ENCODE data around the gene NAGPA. TPM values are rescaled to one million over a fixed set of nuclear protein-coding genes. Genes with fewer than 3 reads are reported as not detected.

Gene NAGPA
- total and polyA plus RNA-seq, 8 donors: 7.7 to 21.0 (median 9.2) TPM

DNA sequence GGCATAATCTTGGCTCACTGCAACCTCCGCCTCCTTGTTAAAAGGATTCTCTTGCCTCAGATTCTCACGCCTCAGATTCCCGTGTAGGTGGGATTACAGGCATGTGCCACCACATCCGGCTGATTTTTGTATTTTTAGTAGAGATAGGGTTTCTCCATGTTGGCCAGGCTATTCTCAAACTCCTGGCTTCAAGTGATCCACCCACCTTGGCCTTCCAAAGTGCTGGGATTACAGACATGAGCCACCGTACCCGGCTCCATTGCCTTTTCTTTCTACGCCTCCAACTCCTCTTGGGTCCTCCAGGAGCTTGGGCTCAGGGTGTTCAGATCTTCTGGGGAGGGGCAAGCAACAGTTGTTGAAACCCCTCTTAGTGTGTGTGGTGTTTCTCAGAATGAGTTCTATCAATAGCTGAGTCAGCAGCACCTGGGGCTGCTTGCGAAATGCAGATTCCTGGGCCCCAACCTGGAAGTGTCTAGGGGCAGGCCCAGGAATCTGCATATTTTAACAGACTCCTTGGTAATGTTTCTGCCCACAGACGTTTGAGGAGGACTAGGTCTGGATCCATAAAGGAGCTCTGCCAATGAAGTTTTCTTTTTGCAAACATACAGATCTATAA, 44.2 kb downstream of the NAGPA start:
- no peak for ATAC-seq
- TF ChIP-seq, protein P1, sequence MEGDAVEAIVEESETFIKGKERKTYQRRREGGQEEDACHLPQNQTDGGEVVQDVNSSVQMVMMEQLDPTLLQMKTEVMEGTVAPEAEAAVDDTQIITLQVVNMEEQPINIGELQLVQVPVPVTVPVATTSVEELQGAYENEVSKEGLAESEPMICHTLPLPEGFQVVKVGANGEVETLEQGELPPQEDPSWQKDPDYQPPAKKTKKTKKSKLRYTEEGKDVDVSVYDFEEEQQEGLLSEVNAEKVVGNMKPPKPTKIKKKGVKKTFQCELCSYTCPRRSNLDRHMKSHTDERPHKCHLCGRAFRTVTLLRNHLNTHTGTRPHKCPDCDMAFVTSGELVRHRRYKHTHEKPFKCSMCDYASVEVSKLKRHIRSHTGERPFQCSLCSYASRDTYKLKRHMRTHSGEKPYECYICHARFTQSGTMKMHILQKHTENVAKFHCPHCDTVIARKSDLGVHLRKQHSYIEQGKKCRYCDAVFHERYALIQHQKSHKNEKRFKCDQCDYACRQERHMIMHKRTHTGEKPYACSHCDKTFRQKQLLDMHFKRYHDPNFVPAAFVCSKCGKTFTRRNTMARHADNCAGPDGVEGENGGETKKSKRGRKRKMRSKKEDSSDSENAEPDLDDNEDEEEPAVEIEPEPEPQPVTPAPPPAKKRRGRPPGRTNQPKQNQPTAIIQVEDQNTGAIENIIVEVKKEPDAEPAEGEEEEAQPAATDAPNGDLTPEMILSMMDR (IDR thresholded peaks at IDR 0.05): no peak
- Histone ChIP-seq H3K27me3 (peaks cover 30 to 65% of the 10 kb centered on the region in 2 donors), H3K27ac (no peak overlapping the region), H3K4me1 (no peaks in the 10 kb centered on the region), H3K4me3 (no peak overlapping the region), H3K9me3 (no peaks in the 10 kb centered on the region), H3K36me3 (no peaks in the 10 kb centered on the region)
- intact Hi-C loops (cut with DNase I): no loop called here
- no peak for DNase-seq

DNA sequence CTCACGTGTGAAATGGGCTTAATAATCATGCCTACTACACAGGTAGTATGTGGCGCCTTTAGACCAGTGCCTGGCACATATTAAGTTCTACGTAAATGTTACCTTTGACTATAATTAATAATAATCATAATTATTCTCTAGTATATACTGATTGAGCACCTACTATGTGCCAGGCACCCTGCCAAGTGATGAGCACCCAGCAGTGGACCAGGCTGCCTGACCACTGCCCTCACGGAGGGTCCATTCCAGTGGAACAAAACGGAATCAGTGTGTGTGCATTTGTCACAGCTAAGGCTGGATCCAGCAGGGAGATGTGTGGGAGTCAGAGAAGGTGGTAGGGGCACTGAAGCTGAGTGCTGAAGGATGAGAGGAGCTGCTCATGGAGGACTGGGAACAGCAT, 45.1 kb downstream of the NAGPA start:
- no peak for ATAC-seq
- DNase-seq: no peak
- Histone ChIP-seq H3K4me1 (no peaks in the 10 kb centered on the region), H3K27me3 (peaks cover 30 to 69% of the 10 kb centered on the region in 2 donors), H3K4me3 (no peak overlapping the region), H3K27ac (no peak overlapping the region), H3K9me3 (no peaks in the 10 kb centered on the region), H3K36me3 (no peaks in the 10 kb centered on the region)
- TF ChIP-seq, protein P1 (IDR thresholded peaks at IDR 0.05): no peak
- intact Hi-C loops (cut with DNase I): no loop called here

DNA sequence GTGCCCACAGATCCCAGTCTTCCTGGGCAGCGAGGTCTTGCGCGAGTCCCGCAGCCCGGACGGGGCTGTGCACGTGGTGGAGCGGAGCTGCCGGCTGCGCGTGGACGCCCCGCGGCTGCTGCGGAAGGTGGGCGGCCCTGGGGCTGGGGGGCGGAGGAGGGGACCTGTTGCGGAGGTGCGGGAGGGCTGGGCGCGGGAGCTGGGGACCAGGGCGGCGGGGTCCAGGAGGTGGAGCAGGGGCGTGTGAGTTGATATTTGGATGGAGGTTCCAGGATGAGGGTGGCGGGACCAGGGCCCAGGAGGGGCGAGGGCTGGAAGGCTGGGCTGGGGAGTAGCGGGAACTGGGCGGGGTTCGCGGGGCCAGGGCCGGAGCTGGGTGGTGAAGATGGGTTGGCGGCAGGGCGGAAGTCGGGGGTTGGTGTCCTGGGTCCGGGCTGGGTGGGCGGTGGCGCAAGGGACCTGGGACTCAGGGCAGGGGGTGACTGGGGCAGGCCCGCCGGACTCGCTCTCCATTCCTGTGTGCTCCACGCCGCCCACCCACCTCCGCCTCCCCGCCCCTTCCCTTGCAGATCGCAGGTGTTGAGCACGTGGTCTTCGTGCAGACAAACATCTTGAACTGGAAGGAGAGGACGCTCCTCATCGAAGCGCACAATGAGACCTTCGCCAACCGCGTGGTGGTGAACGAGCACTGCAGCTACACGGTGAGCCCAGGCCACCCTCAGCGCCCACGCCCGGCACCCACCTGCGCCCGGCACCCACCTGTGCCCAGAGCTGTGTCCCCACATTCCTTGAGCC, 46.0 kb downstream of the NAGPA start:
- no peak overlapping the region for H3K27ac ChIP-seq
- TF ChIP-seq, protein P1 (IDR thresholded peaks at IDR 0.05): no peak
- ATAC-seq: no peak
- intact Hi-C loops (cut with DNase I): no loop called here
- H3K9me3 ChIP-seq: no peaks in the 10 kb centered on the region
- no peak overlapping the region for H3K4me3 ChIP-seq
- H3K36me3 ChIP-seq: no peaks in the 10 kb centered on the region
- no peak for DNase-seq
- peaks cover 30 to 71% of the 10 kb centered on the region in 2 donors for H3K27me3 ChIP-seq
- H3K4me1 ChIP-seq: no peaks in the 10 kb centered on the region

DNA sequence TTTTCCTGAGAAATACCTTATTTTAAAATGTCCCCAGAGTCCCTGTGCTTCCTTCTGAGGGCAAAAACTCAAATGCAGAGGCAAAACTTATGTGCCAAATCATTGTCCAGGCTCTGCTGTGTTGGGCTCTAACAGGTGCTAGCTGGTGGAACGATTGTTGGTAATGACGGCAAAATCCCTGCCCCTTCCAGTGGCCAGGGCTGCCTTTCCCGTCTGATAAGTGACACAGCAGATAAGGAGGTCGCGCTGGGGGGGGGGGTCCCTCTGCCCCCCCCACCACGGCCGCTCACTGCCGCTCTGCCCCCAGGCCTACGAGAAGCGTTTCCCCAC, 46.5 kb downstream of the NAGPA start:
- Histone ChIP-seq H3K9me3 (no peaks in the 10 kb centered on the region), H3K4me3 (no peak overlapping the region), H3K36me3 (no peaks in the 10 kb centered on the region), H3K4me1 (no peaks in the 10 kb centered on the region), H3K27me3 (peaks cover 30 to 74% of the 10 kb centered on the region in 2 donors), H3K27ac (no peak overlapping the region)
- intact Hi-C loops (cut with DNase I): no loop called here
- TF ChIP-seq, protein P1 (IDR thresholded peaks at IDR 0.05): no peak
- ATAC-seq (no peak), DNase-seq (no peak)

DNA sequence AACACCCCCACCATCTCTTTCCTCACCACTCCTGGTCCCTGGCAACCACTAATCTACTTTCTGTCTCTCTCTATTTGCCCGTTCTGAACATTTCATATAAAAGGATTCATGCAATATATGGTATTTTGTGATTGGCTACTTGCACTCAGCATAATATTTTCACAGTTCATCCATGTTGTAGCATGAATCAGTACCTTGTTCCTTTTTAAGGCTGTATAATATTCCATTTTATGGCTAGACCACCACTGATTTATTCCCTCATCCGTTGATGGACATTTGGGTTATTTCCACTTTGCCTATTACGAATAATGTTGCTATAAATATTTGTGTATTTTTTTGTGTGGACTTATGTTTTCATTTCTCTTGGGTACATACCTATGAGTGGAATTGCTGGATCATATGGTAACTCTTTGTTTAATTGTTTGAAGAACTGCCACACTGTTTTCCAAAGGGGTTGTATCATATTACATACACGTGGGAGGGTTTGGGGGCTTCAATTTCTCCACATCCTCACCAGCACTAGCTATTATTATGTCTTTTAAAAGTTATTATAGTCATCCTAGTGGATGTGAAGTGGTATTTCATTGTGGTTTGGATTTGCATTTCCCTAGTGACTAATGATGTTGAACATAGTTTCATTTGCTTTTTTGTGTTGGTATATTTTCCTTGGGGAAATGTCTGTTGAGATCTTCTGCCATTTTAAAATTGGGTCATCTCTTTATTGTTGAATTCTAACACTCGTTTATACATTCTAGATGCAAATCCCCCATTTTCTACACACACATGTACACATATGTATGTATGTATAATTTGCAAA, 49.4 kb downstream of the NAGPA start:
- H3K36me3 ChIP-seq: no peaks in the 10 kb centered on the region
- H3K4me1 ChIP-seq: no peaks in the 10 kb centered on the region
- H3K9me3 ChIP-seq: no peaks in the 10 kb centered on the region
- DNase-seq (no peak), ATAC-seq (no peak)
- no peak overlapping the region for H3K27ac ChIP-seq
- TF ChIP-seq, protein P1 (IDR thresholded peaks at IDR 0.05): no peak
- intact Hi-C loops (cut with DNase I): no loop called here
- peaks cover 27 to 59% of the 10 kb centered on the region in 2 donors for H3K27me3 ChIP-seq
- H3K4me3 ChIP-seq: no peak overlapping the region
